SJCRH30 (cell line): Measurements from ENCODE around the gene TYK2. TPM values are rescaled to one million over a fixed set of nuclear protein-coding genes. Genes with fewer than 3 reads are reported as not detected.
A peak's percentile ranks its signal among the peaks of the same experiment; 100 is the strongest.

ENCODE experiments used
- DNase-seq, 2 experiments: peaks; one replicate each; pipeline ENCODE4 v3.0.0-alpha.2; 2015 to 2020
- H3K27ac ChIP-seq: fragments of 250-450 bp; sonication (Bioruptor Pico); 2 replicates; pipeline ENCODE4 v1.5.1; 2020; ENCODE audit warnings: mild to moderate bottlenecking, moderate library complexity
- H3K27me3 ChIP-seq: fragments of 250-450 bp; sonication (Bioruptor Pico); 2 replicates; pipeline ENCODE4 v1.5.1; 2020; ENCODE audit warnings: mild to moderate bottlenecking, moderate library complexity
- H3K36me3 ChIP-seq: fragments of 250-450 bp; sonication (Bioruptor Pico); 2 replicates; pipeline ENCODE4 v1.5.1; 2020; ENCODE audit warnings: mild to moderate bottlenecking, moderate library complexity
- H3K4me1 ChIP-seq: fragments of 250-450 bp; sonication (Bioruptor Pico); 2 replicates; pipeline ENCODE4 v1.5.1; 2020; ENCODE audit warnings: mild to moderate bottlenecking, moderate library complexity
- H3K4me3 ChIP-seq: fragments of 250-450 bp; sonication (Bioruptor Pico); 2 replicates; pipeline ENCODE4 v1.5.1; 2020; ENCODE audit warnings: mild to moderate bottlenecking, moderate library complexity
- H3K9me3 ChIP-seq: fragments of 250-450 bp; sonication (Bioruptor Pico); replicated peaks from 2 replicates; pipeline ENCODE4 v1.5.1; 2020; ENCODE audit warnings: mild to moderate bottlenecking, moderate library complexity
- total RNA-seq: library from RNA; depleted of rRNA; stranded (reverse); fragments of >200 nt; shearing (Covaris generic); gene quantifications from 2 replicates; pipeline ENCODE4 v1.2.3, GENCODE V29; 2014

Gene TYK2
- total RNA-seq, 1 experiment from 2014 or later = 56.1 TPM

DNA sequence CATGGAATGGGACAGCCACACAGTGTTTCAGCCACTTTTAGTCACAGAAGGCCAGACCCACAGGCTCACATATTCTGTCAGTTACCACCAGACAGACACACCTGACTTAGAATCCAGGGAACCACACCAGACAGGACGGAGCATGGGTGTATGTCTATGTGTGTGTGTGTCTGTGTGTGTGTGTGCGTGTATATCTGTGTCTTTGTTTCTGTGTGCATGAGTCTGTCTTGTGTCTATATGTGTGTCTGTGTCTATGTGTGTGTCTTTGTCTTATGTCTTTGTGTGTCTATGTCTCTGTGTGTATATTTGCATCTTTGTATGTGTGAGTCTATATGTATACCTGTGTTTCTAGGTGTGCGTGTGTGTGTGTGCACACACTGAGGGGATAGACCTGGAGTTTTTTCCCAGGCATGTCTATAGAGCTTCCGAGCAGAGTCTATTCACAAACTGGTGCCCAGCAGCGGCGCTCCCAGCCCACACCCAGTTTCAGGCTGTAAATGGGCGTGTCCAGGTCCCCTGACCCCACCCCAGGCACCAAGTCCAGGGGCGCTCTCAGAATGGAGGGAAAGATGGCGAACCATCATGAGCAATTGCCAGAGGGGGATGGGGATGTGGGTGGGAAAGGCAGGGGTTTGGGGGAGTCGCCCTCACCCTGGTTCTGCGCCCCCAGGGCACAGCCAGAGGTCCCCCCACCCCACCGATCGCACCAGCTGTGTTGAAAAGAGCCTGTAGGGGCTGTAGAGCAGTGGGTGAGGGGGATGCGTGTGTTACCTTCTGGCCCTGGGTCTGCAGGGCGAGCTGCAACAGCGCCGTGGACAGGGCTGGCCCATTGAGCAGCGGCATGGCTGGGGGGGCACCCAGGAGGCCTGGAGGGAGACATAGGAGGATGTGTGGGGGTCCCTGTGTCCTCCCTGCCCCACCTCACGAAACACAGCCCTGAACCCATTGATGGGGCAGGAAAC, 58.2 kb downstream of the TYK2 start:
- no peak for DNase-seq
- Histone ChIP-seq H3K36me3 (peaks cover 64% of the 10 kb centered on the region), H3K9me3 (no peaks in the 10 kb centered on the region), H3K4me3 (no peak overlapping the region), H3K27me3 (no peaks in the 10 kb centered on the region), H3K4me1 (no peaks in the 10 kb centered on the region; the same call in 1 of the 2 replicates), H3K27ac (peak overlapping the region; percentile 20; the same call in 1 of the 2 replicates)

DNA sequence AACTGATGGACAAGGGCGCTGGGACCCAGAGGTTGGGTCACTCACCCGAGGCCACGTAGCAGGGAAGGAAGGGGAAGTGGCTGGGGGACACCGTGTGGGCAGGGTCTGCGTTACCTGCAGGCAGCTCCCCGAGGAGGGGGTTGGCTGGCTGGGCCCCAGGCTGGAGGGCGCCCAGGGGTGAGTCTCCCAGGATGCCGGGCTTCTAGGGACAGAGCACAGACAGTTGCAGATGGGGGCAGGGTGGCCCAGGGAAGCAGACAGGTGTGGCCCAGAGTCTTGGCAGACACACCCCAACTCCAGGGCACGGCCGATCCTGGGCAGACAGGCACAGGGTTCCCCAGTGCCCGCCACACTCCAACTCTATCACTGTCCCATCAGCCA, 59.0 kb downstream of the TYK2 start:
- Histone ChIP-seq H3K9me3 (no peaks in the 10 kb centered on the region), H3K4me1 (no peaks in the 10 kb centered on the region; the same call in 1 of the 2 replicates), H3K36me3 (peaks cover 59% of the 10 kb centered on the region), H3K27ac (no peak overlapping the region), H3K27me3 (no peaks in the 10 kb centered on the region), H3K4me3 (no peak overlapping the region)
- DNase-seq = no peak

DNA sequence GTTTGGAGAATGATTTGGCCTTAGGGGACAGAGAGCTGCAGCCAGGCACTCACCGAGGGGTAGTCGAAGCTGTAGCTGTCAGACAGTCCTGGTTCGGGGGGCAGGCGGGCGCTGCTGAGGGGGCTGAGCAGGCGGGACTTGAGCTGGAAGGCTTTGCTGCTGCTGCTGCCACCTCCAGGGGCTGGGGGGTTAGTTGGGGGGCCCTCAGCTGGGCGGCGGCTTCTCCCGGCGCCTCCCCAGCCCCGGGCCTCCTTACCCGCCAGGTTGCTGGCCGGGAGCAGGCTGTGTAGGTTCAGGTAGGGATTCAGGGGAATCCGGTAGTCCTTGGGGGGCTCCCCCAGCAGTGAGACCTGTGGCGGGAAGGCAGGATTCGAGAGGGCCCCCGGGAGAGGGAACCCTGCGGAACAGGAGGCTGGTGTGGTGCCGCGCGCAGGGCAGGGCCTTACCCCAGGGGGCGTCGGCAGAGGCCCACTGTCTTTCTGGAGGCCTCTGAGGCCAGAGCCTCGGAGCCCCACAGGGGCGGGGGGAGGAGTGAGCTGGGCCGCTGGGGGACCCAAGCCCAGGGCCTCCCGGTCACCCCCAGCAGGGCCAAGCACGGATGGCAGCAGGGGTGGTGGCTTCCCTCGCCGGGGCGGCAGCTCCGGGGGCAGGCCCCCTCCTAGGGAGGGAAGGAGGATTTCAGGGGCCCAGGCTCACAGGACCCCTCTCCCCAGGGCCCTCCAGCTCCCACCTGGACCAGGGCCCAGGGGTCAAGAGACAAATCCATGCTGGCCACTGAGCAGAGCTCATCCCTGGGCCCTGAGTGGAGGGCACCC, 59.6 kb downstream of the TYK2 start:
- no peak for DNase-seq
- Histone ChIP-seq H3K36me3 (peaks cover 55% of the 10 kb centered on the region), H3K4me1 (no peaks in the 10 kb centered on the region; the same call in 1 of the 2 replicates), H3K9me3 (no peaks in the 10 kb centered on the region), H3K27me3 (no peaks in the 10 kb centered on the region), H3K4me3 (no peak overlapping the region), H3K27ac (no peak overlapping the region)

DNA sequence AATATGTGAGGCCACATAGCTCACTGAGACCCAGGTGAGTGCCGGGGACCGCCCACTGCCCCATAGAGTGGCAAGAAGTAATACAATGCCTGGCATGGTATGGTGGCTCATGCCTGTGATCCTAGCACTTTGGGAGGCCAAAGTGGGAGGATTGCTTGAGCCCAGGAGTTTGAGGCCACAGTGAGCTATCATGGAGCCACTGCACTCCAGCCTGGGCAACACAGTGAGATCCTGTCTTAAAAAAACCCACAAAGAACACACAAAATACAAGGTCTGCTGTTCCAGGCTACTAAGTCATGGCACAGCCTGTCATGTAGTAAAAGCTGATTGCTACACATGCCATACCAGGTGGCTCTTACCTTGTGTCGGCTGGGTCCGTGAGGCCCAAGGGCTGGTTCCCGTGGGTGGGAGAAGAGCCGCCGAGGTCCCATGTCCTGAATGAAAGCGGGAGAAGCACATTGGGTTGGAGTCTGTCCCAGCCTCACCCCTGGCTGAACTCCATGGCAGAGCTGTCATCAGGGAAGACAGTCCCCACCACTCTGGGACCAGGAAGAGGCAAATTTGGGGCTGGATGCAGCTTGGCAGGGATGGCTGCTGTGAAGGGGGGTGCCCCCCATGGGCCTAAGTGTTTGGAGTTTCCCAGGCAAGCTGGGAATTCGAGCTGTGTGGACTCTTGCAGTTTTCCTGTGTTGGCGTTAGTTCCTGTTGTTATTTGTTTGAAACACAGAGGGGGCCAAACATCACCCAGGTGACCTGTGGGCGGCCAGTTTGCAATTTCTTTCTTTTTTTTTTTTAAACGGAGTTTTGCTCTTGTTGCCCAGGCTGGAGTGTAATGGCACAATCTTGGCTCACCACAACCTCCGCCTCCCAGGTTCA, 61.3 kb downstream of the TYK2 start:
- Histone ChIP-seq H3K4me3 (no peak overlapping the region), H3K27ac (no peak overlapping the region), H3K4me1 (peaks cover 4% of the 10 kb centered on the region; the same call in 1 of the 2 replicates), H3K36me3 (peaks cover 42% of the 10 kb centered on the region), H3K27me3 (no peaks in the 10 kb centered on the region), H3K9me3 (no peaks in the 10 kb centered on the region)
- DNase-seq = no peak

DNA sequence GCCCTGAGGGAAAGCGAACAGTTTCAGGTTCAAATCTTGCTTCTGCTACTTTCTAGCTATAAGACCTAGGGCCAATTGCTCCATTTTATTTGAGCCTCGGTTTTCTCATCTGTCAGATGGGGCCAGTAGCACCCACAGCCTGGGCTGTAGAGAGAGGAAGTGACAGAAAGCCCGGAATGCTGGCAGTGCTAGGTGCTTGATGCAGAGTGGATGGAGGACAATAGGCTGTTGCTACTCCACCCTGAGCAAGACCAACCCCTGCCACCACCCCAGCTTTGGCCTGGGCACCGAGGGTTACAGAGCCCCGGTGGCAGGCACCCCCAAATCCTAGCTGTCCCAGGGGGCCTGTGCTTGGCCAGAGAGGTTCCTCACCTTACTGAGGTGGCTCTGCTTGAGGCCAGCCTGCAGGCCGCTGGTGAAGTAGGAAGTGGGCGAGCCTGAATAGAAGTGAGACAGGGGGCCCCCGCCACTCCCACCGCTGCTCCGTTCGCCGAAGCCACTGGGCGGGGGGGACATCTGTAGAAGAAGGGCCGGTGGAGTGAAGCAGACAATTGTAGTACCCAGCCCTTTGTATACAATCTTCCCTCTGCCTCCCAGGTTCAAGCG, 62.4 kb downstream of the TYK2 start:
- H3K4me3 ChIP-seq = no peak overlapping the region
- H3K36me3 ChIP-seq = peaks cover 35% of the 10 kb centered on the region
- no peaks in the 10 kb centered on the region for H3K27me3 ChIP-seq
- no peak overlapping the region for H3K27ac ChIP-seq
- no peaks in the 10 kb centered on the region for H3K9me3 ChIP-seq
- no peak for DNase-seq
- peaks cover 4% of the 10 kb centered on the region; the same call in 1 of the 2 replicates for H3K4me1 ChIP-seq

DNA sequence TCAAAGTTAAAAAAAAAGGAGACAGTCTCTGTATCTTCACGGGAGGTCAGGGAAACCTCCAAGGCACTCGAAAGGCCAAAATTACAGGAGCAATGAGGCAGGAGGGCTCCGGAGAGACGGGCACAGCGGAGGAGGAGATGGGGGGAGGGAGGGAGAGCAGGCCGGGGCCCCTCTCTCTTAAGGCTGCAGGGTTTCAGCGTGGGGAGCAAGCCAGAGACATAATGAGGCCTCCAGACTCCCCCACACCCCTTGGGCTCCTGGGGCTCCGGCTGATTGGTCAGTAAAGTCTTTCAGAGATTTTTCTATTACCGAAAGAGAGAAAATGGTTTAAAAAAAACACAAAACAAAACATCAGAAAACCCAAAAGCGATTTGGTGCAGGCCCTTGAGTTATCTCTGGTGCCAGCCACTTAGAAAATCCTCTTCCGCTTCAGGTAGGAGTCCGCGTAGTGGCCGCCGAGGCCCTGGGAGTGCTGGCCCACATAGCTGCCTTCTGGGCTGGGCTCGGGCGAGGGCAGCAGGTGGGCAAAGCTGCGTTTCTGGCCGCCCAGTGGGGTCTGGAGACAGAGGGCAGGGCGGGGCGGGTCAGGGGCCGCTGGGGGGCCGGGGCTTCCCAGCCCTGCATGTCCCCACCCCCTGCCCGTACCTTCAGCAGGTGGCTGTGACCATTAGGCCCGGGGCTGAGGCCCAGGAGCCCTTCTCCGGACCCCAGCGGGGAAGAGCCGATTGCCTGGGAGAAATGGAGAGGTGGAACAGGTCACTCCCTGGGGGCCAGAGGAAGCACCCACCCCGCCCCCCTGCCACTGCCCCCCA, 63.1 kb downstream of the TYK2 start:
- no peak for DNase-seq
- no peak overlapping the region for H3K4me3 ChIP-seq
- no peak overlapping the region for H3K27ac ChIP-seq
- H3K36me3 ChIP-seq = peaks cover 30% of the 10 kb centered on the region
- no peaks in the 10 kb centered on the region for H3K27me3 ChIP-seq
- no peaks in the 10 kb centered on the region for H3K9me3 ChIP-seq
- H3K4me1 ChIP-seq = peaks cover 4% of the 10 kb centered on the region; the same call in 1 of the 2 replicates

DNA sequence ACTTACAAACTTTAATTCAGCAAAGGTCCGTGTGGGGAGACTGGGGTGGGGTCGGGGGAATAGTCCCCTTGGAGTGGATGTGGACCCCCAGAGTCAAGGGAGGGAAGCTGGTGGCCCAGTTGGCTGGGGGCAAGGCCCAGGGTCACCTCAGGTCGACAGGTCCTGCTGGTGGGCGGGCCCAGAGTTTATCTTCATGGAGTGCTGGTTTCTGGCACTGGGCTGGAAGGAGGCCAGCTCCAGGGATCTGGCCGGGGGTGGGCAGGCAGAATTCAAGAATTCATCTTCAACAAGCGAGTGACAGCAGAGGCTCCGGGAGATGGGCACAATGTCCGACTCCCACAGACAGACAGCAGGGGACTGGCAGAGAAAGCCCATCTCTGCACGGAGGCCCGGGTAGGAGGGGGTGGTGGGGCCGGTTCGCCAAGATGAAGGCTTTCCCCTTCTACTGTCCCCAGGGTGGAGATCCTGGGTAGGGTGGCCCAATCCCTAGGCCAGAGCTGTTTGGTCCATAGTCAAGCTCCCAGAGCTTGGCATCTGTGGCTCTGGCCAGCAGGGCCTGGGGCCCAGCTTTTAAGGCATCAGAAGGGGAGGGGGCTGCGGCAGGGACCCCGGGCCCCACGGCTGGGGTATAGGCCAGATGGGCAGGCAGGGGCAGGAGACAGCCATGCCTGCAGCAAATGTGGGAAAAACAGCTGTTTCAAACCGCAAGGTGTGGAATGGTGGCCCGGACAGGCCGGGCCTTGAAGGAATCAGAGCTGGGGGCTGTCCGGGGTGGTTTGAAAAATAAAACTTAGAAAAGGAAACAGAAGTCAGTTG, 63.9 kb downstream of the TYK2 start:
- peak overlapping the region; percentile 78; the same call in 1 of the 2 replicates for H3K4me3 ChIP-seq
- H3K27ac ChIP-seq = no peak overlapping the region
- H3K4me1 ChIP-seq = peaks cover 4% of the 10 kb centered on the region; the same call in 1 of the 2 replicates
- H3K36me3 ChIP-seq = peaks cover 23% of the 10 kb centered on the region
- no peaks in the 10 kb centered on the region for H3K9me3 ChIP-seq
- H3K27me3 ChIP-seq = no peaks in the 10 kb centered on the region
- no peak for DNase-seq

DNA sequence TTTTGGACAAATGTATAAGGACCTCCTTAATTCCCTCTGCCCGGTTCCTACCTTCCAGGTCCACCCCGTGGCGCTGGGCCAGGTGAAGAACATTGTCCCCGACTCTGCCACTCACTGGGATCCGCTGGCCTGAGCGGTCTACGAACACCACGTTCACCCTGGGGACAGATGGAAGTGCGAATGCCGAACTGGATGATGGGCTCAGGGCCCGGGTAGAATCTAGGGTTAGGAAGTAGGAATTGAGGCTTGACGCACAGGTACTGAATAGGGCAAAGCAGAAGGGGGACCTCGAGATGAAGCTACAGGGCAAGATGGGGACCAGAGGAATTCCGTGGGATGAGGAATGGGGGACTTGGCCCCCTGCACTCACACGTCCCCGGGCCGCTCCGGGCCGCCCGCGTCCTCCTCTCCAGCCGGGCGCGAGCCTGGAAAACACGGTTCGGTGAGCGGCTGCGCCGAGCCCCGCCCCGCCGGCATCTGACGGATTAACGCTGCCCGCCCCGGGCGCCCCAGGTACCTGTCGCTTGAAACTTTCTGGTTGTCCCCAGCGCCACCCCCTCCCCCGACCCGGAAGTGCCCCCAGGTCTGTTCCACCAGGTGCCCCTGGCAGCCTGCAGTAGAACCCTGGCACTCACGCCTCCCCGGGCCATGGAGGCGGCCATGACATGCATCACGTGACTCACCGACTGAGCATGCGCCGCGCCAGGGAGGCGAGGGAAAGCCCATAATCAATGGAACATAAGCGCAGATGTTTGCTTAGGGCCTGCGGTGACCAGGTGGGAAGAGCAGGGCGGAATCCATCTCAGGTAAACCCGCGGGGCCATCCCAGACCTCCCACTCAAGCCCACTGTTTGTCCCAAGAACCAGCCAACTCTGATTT, 64.8 kb downstream of the TYK2 start, which contains the start of gene FDX2:
TSS of gene FDX2 (minus strand) at position 681 of the 880 bp plus-strand sequence. CDS start at position 662, 19 bp downstream.
- H3K27ac ChIP-seq = peak within 1 kb of the TSS; percentile 30; the same call in 1 of the 2 replicates
- peaks cover 4% of the 10 kb centered on the region; the same call in 1 of the 2 replicates for H3K4me1 ChIP-seq
- DNase-seq = peak; percentile 84 to 88
- H3K27me3 ChIP-seq = no peaks in the 10 kb centered on the region
- no peaks in the 10 kb centered on the region for H3K9me3 ChIP-seq
- H3K36me3 ChIP-seq = peaks cover 18% of the 10 kb centered on the region
- peak within 1 kb of the TSS; percentile 78 for H3K4me3 ChIP-seq

DNA sequence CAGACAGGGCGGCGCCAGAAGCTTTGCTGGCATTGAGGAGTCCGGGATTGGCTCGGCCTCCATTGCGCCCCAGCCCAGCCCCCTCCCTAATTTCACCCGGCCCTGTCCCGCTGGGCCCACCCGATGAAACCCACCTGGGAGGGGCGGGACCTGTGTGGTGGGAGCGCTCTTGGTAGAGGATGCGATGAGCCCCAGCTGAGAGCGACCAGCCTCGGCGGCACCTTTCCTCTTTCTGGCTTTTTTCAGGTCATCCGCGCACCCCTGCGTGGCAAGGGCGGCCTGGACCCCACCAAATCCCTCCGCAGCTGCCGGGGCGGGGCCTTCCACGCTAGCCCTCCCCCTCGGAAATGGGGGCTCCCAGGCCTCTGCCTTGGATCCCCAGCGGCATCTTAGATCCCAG, 70.9 kb downstream of the TYK2 start, which contains the start of gene ZGLP1:
TSS of gene ZGLP1 (minus strand) at position 393 of the 400 bp plus-strand sequence.
- peaks cover 2% of the 10 kb centered on the region; the same call in 1 of the 2 replicates for H3K36me3 ChIP-seq
- DNase-seq = no peak
- H3K9me3 ChIP-seq = no peaks in the 10 kb centered on the region
- H3K27ac ChIP-seq = no peak within 1 kb of the TSS
- no peak within 1 kb of the TSS for H3K4me3 ChIP-seq
- H3K4me1 ChIP-seq = no peaks in the 10 kb centered on the region
- H3K27me3 ChIP-seq = no peaks in the 10 kb centered on the region

DNA sequence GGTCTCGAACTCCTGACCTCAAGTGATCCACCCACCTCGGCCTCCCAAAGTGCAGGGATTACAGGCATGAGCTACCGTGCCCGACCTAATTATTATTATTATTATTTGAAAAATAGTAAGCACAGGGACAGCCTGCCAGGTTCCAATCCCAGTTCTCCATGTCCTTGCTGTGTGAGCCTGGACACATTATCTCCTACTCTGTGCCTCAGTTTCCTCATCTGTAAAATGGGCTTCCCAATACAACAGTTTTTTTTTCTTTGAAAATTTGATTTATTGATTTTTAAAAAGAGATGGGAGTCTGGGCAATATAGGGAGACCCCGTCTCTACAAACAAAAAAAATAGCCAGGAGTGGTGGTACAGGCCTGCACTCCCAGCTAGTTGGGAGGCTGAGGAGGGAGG, 74.0 kb downstream of the TYK2 start:
- no peaks in the 10 kb centered on the region for H3K27me3 ChIP-seq
- H3K27ac ChIP-seq = no peak overlapping the region
- no peaks in the 10 kb centered on the region for H3K4me1 ChIP-seq
- no peak overlapping the region for H3K4me3 ChIP-seq
- no peaks in the 10 kb centered on the region for H3K36me3 ChIP-seq
- H3K9me3 ChIP-seq = no peaks in the 10 kb centered on the region
- DNase-seq = no peak

DNA sequence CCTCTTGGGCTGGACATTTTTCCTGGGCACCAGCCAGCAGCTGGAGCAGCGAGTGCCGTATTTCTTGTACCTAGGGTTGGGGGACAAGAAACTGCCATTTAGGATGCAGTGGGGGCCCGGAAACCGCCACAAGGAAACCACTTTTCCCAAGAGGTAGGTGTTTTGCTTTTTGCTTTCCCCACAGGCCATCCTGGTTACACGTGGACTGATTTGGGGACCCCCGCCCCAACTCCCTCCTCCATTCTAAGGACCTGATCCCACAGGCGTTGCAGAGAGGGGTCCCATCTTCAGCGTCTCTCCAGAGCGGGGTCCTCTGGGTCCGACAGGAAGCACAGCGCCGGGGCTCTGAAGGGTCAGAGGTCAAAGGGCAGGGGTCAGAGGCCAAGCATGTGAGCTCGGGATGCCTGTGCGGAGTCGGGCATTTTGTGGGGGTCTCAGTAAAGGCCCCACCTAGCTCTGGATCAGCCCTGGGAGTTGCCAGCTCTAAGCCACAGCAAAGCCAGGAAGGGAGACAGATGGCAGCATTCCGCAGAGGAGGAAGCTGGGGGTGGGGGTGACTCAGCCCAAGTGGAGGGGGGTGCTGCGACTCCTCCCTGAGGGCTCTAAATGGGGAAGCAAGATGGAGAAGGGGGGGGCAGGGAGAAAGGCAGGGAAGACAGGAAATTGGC, 75.1 kb downstream of the TYK2 start:
- Histone ChIP-seq H3K4me3 (no peak overlapping the region), H3K9me3 (no peaks in the 10 kb centered on the region), H3K36me3 (no peaks in the 10 kb centered on the region), H3K27ac (no peak overlapping the region), H3K4me1 (no peaks in the 10 kb centered on the region), H3K27me3 (no peaks in the 10 kb centered on the region)
- DNase-seq = no peak
